SK-N-SH (cell line): ENCODE results near the gene GNAS. TPM values are rescaled to one million over a fixed set of nuclear protein-coding genes. Genes with fewer than 3 reads are reported as not detected.

Experiments
- CTCF ChIA-PET: fragments of 300-600, 350-600 bp; formaldehyde crosslinking; extraction: SDS; loops from one replicate; lab custom pipeline; 2021; lab: Yijun Ruan, JAX
- POLR2A ChIA-PET: fragments of 350-600 bp; sonication (Branson Sonifier 250); formaldehyde crosslinking; extraction: SDS; loops from one replicate; lab custom pipeline; 2020; ENCODE audit warnings: antibody characterized with exemption, inconsistent platforms; lab: Yijun Ruan, JAX
- DNase-seq: peaks from one replicate; pipeline ENCODE4 v3.0.0; 2012
- H2AFZ ChIP-seq: fragments of 200-600 bp; sonication (generic); 2 replicates; pipeline ENCODE4 v1.8.1; 2016; ENCODE audit warnings: antibody characterized with exemption, mild to moderate bottlenecking, low read depth
- H3F3A ChIP-seq: fragments of 200-600 bp; sonication (generic); replicated peaks from 2 replicates; pipeline ENCODE3; 2016; ENCODE audit warnings: antibody characterized with exemption, mild to moderate bottlenecking; ENCODE audit not compliant: insufficient read depth
- H3K27ac ChIP-seq, 2 experiments: fragments of 200-500 bp in 1 of 2; fragments of 200-600 bp in 1 of 2; sonication (Bioruptor generic) in 1 of 2; sonication (generic), shearing (Covaris generic) in 1 of 2; 2 replicates each; pipeline versions ENCODE4 v1.5.1 to v1.6.1; 2014 to 2016; ENCODE audit warnings: low read depth in 2 of 2, inconsistent platforms in 1 of 2, low read length in 1 of 2, mild to moderate bottlenecking in 1 of 2, mixed read lengths in 1 of 2
- H3K27me3 ChIP-seq: fragments of 200-600 bp; sonication (generic), shearing (Covaris generic); 2 replicates; pipeline ENCODE4 v1.6.1; 2016; ENCODE audit warnings: mixed run types; ENCODE audit not compliant: insufficient read depth
- H3K36me3 ChIP-seq, 2 experiments: fragments of 200-500 bp in 1 of 2; fragments of 200-600 bp in 1 of 2; sonication (Bioruptor generic) in 1 of 2; sonication (generic) in 1 of 2; replicated peaks in 1 of 2; 2 replicates each; pipeline versions ENCODE3 to v1.5.1; 2014 to 2016; ENCODE audit warnings: low read length in 1 of 2, mild to moderate bottlenecking in 1 of 2; ENCODE audit not compliant: insufficient read depth in 2 of 2, control insufficient read depth in 1 of 2
- H3K4me1 ChIP-seq, 2 experiments: fragments of 200-500 bp in 1 of 2; fragments of 200-600 bp in 1 of 2; sonication (Bioruptor generic) in 1 of 2; sonication (generic), shearing (Covaris generic) in 1 of 2; 2 replicates each; pipeline versions ENCODE4 v1.5.1 to v1.6.1; 2014 to 2016; ENCODE audit warnings: low read depth in 1 of 2, low read length in 1 of 2, mixed run types in 1 of 2; ENCODE audit not compliant: insufficient read depth in 2 of 2, control insufficient read depth in 1 of 2
- H3K4me2 ChIP-seq: fragments of 200-600 bp; sonication (generic), shearing (Covaris generic); 2 replicates; pipeline ENCODE4 v1.6.1; 2017; ENCODE audit warnings: mixed run types
- H3K4me3 ChIP-seq, 2 experiments: fragments of 200-500 bp in 1 of 2; fragments of 200-600 bp in 1 of 2; sonication (Bioruptor generic) in 1 of 2; sonication (generic), shearing (Covaris generic) in 1 of 2; 2 replicates each; pipeline versions ENCODE4 v1.5.1 to v1.8.1; 2014 to 2016; ENCODE audit warnings: low read depth in 2 of 2, inconsistent platforms in 1 of 2, low read length in 1 of 2, mild to moderate bottlenecking in 1 of 2, mixed read lengths in 1 of 2, moderate library complexity in 1 of 2
- H3K79me2 ChIP-seq: fragments of 200-600 bp; sonication (generic); 2 replicates; pipeline ENCODE4 v1.8.1; 2017; ENCODE audit warnings: mild to moderate bottlenecking; ENCODE audit not compliant: insufficient read depth
- H3K9ac ChIP-seq: fragments of 200-600 bp; sonication (generic); 2 replicates; pipeline ENCODE4 v1.6.1; 2017; ENCODE audit warnings: mixed run types
- H3K9me2 ChIP-seq: fragments of 200-600 bp; sonication (generic); 2 replicates; pipeline ENCODE4 v1.6.1; 2017; ENCODE audit warnings: mixed run types
- H3K9me3 ChIP-seq: fragments of 200-600 bp; sonication (generic); 2 replicates; pipeline ENCODE4 v1.6.1; 2017; ENCODE audit warnings: mixed run types, mild to moderate bottlenecking, moderate library complexity
- H4K20me1 ChIP-seq: fragments of 200-600 bp; sonication (generic); 2 replicates; pipeline ENCODE4 v1.6.1; 2017; ENCODE audit warnings: mild to moderate bottlenecking, mixed run types; ENCODE audit not compliant: insufficient read depth
- ELF1 ChIP-seq: IDR thresholded peaks from 2 replicates; pipeline ENCODE4 v1.4.0; 2012
- EP300 ChIP-seq, 2 experiments: IDR thresholded peaks; 2 replicates each; pipeline versions ENCODE4 v1.4.0 to v1.6.1; 2012; ENCODE audit warnings: borderline replicate concordance in 1 of 2, low read depth in 1 of 2, low read length in 1 of 2
- EZH2phosphoT487 ChIP-seq: fragments of 200-600 bp; sonication (generic); IDR thresholded peaks from 2 replicates; pipeline ENCODE4 v1.6.1; 2017; ENCODE audit warnings: low read depth, mixed run types, mild to moderate bottlenecking, antibody characterized with exemption, moderate library complexity, borderline replicate concordance
- FOSL2 ChIP-seq: IDR thresholded peaks from 2 replicates; pipeline ENCODE4 v1.4.0; 2012; ENCODE audit warnings: low read depth, mild to moderate bottlenecking, moderate library complexity, borderline replicate concordance
- FOXJ3 ChIP-seq: sonication (generic); formaldehyde crosslinking; IDR thresholded peaks from 2 replicates; pipeline ENCODE4 v1.5.1; 2020; ENCODE audit warnings: mild to moderate bottlenecking, missing genetic modification reagents
- GABPA ChIP-seq: IDR thresholded peaks from 2 replicates; pipeline ENCODE4 v1.4.0; 2012; ENCODE audit warnings: low read depth, mild to moderate bottlenecking
- GATA2 ChIP-seq: sonication (generic); formaldehyde crosslinking; IDR thresholded peaks from 2 replicates; pipeline ENCODE4 v1.5.0; 2020; ENCODE audit warnings: mild to moderate bottlenecking, missing genetic modification reagents
- JUND ChIP-seq: IDR thresholded peaks from 2 replicates; pipeline ENCODE4 v1.4.0; 2012
- MEF2A ChIP-seq: IDR thresholded peaks from 2 replicates; pipeline ENCODE4 v1.4.0; 2012; ENCODE audit warnings: low read depth, borderline replicate concordance
- RAD21 ChIP-seq: IDR thresholded peaks from 2 replicates; pipeline ENCODE4 v1.6.1; 2012; ENCODE audit warnings: mild to moderate bottlenecking, low read length
- RFX5 ChIP-seq: IDR thresholded peaks from 2 replicates; pipeline ENCODE4 v1.6.1; 2012; ENCODE audit warnings: mild to moderate bottlenecking, improper control_type of control experiment, low read length
- TEAD4 ChIP-seq: IDR thresholded peaks from 2 replicates; pipeline ENCODE4 v1.4.0; 2012; ENCODE audit warnings: mild to moderate bottlenecking, borderline replicate concordance; ENCODE audit not compliant: insufficient read depth
- WGBS: methylation state at CpG from one replicate; pipeline ENCODE4 v1.1.6; 2017; ENCODE audit warnings: low lambda C conversion rate; 5-methylcytosine and 5-hydroxymethylcytosine counted together
- polyA plus RNA-seq, 3 experiments: library from polyadenylated mRNA; depleted of rRNA; stranded (reverse); fragments of >200 nt; gene quantifications; 2 replicates each; pipeline ENCODE4 v1.2.3, GENCODE V29; 2012
- TF ChIP-seq, protein P1 (sequence below): IDR thresholded peaks from 2 replicates; pipeline ENCODE4 v1.4.0; 2012; ENCODE audit warnings: low read depth
- TF ChIP-seq, protein P2 (sequence below): fragments of 150-350 bp; IDR thresholded peaks from 2 replicates; pipeline ENCODE4 v1.6.1; 2017; ENCODE audit warnings: antibody characterized with exemption, low read length, low read depth, borderline replicate concordance
- TF ChIP-seq, protein P3 (sequence below): fragments of 200-600 bp; sonication (generic); IDR thresholded peaks from 2 replicates; pipeline ENCODE4 v1.6.1; 2017; ENCODE audit warnings: antibody characterized with exemption, mild to moderate bottlenecking, moderate library complexity
- TF ChIP-seq, protein P4 (sequence below): IDR thresholded peaks from 2 replicates; pipeline ENCODE4 v1.4.0; 2012; ENCODE audit warnings: low read depth, borderline replicate concordance

The GNAS gene
- polyA plus RNA-seq, 1 of the 3 experiments (the other 2 are of a cell fraction), result 1,562 TPM

DNA sequence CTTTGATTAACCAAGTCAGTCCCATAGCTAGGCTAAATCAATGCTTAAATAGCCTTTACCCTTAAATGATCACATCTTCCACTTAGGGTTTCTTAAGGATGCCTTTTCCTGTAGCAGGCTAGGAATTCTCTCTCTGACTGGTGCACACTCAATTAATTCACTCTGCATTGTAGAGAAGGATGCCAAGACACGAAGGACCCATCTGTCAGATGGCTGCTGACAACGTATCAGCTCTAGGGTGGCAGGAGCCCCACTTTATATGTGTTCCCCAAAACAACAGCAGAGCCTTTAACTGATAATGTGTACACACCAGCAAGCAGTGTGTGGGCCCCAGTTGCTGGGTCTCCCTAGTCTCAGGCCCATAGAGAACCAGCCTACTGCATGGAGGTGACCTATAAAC is 13.3 kb downstream of the GNAS start (continued):
- TF ChIP-seq GATA2 (CRISPR knock-in tag), result no peak

DNA sequence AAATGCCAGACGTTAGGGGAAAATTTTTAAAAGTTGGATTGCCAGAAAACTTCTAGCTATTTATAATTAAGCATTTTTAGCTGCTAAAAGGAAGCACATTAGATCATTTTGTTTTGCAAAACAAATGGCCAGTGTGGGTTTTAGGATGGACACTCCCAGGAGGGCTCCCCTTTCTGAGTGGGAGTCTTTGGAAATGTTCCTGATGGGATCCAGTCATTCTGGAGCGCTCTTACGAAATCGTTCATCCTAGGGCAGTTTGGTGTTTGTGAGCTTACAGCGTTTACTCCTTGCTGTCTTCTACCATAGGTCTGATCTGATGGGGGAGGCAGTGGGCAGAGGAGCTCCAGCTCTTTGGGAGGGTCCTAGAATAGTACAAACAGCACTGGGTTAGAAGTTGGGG is 14.7 kb downstream of the GNAS start:
- Histone ChIP-seq H3K36me3 (no peaks in the 10 kb centered on the region), H3K27me3 (no peaks in the 10 kb centered on the region), H3K9me3 (no peaks in the 10 kb centered on the region), H3K9me2 (no peaks in the 10 kb centered on the region), H3K4me3 (no peak overlapping the region), H3F3A (no peaks in the 10 kb centered on the region), H3K27ac (no peak overlapping the region), H4K20me1 (no peaks in the 10 kb centered on the region), H3K9ac (no peak overlapping the region), H3K79me2 (no peaks in the 10 kb centered on the region), H3K4me2 (no peak overlapping the region), H3K4me1 (peaks cover 0 to 4% of the 10 kb centered on the region in 2 experiments; a peak in 1 of 4 replicates), H2AFZ (no peak overlapping the region)
- POLR2A ChIA-PET, result no interaction called here
- DNase-seq, result no peak
- CTCF ChIA-PET, result interaction anchor here (0.6 to 7.6 kb wide), 12 partner anchors 10 to 629 kb away, joined by 3 to 66 read pairs (median 4); no protein-coding TSS in a partner anchor
- 72% methylated on average over 5 of the region's 5 CpGs for whole genome bisulfite sequencing
- no peak for TF ChIP-seq ELF1
- TF ChIP-seq TEAD4, result no peak
- no peak for TF ChIP-seq FOSL2

DNA sequence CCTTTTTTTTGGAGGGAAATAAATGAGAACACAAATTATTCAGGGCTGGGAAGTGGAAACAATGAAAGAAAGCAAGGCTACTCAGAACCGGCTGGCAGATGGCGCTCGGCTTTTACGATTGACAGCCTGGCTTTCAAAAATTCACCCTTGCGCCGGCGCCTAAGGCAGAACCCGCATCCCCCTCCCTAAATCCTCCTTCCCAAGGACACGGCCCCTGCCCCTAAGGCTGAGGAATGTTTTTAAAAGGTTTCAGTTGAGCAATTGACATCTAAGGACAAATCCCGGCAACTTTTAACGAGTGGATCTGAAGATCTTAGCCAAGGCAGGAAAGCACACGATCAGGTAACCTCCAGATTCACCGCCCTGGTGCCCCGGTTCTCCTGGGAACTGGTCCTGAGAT is 16.3 kb downstream of the GNAS start:
- Histone ChIP-seq H3K79me2 (no peaks in the 10 kb centered on the region), H3K9ac (no peak overlapping the region), H3K27me3 (no peaks in the 10 kb centered on the region), H3K9me3 (no peaks in the 10 kb centered on the region), H3K27ac (no peak overlapping the region), H3K9me2 (no peaks in the 10 kb centered on the region), H3K4me3 (no peak overlapping the region), H2AFZ (no peak overlapping the region), H3F3A (no peaks in the 10 kb centered on the region), H3K4me1 (peaks cover 0 to 6% of the 10 kb centered on the region in 2 experiments; a peak in 1 of 4 replicates), H3K36me3 (no peaks in the 10 kb centered on the region), H4K20me1 (no peaks in the 10 kb centered on the region), H3K4me2 (no peak overlapping the region)
- ChIA-PET CTCF (interaction anchor here (1.5 to 4.7 kb wide), 7 partner anchors 11 to 586 kb away, joined by 3 to 47 read pairs (median 11); no protein-coding TSS in a partner anchor), POLR2A (no interaction called here)
- no peak for DNase-seq
- whole genome bisulfite sequencing, result 83% methylated on average over 14 of the region's 14 CpGs
- peak; percentile 27; the same call in 1 of the 2 replicates for TF ChIP-seq RAD21
- no peak for TF ChIP-seq GABPA

DNA sequence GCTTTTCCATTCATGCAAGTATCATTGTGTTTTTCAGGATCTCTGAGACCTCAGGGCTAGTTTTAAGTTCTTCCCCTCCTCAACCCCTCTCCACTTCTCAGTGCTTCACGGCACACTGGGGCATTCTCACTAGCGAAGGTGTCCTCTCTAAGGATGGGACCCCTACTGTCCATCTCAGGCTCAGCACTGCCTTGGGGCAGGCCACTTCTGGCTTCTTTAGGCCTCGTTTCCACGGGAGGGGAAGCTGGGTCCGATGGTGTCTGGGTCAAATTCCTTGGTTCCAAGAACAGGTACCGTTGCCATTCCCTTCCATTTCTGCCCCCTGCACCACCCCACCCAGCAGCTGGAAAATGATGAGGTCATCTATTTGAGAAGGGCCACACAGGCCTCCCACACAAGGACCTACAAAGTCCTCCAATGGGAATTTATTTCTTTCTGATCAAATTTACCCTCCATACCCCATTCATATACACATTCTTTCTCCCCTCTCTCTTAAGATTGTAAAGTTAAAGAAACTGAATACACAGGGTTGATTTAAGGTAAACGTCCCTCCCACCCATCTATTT is 17.2 kb downstream of the GNAS start:
- 66% methylated on average over 7 of the region's 7 CpGs for WGBS
- Histone ChIP-seq H3K27me3 (no peaks in the 10 kb centered on the region), H3F3A (no peaks in the 10 kb centered on the region), H2AFZ (no peak overlapping the region), H3K4me1 (peaks cover 0 to 9% of the 10 kb centered on the region in 2 experiments; a peak in 1 of 4 replicates), H3K9me3 (no peaks in the 10 kb centered on the region), H4K20me1 (no peaks in the 10 kb centered on the region), H3K4me3 (peak overlapping the region in 1 of 2 experiments; percentile 19; a peak in 1 of 4 replicates), H3K9me2 (no peaks in the 10 kb centered on the region), H3K79me2 (no peaks in the 10 kb centered on the region), H3K4me2 (no peak overlapping the region), H3K27ac (no peak overlapping the region), H3K36me3 (no peaks in the 10 kb centered on the region), H3K9ac (no peak overlapping the region)
- POLR2A ChIA-PET, result interaction anchor here (0.8 to 1.0 kb wide), 4 partner anchors 22 to 353 kb away, joined by 3 to 5 read pairs (median 4); partner anchors contain the start of genes ATP5F1E and NELFCD
- DNase-seq, result no peak
- CTCF ChIA-PET, result interaction anchor here (0.6 to 4.7 kb wide), 40 partner anchors 8 to 650 kb away, joined by 3 to 47 read pairs (median 4); partner anchors contain the start of gene ATP5F1E
- no peak for TF ChIP-seq MEF2A
- TF ChIP-seq JUND, result no peak
- TF ChIP-seq ELF1, result no peak
- TF ChIP-seq, protein P1, sequence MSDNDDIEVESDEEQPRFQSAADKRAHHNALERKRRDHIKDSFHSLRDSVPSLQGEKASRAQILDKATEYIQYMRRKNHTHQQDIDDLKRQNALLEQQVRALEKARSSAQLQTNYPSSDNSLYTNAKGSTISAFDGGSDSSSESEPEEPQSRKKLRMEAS, result no peak
- TF ChIP-seq EP300 (IDR thresholded peaks at IDR 0.05; ENCODE audit: borderline replicate concordance in 1 of 2, low read depth in 1 of 2, low read length in 1 of 2), result no peak
- TF ChIP-seq, protein P2, sequence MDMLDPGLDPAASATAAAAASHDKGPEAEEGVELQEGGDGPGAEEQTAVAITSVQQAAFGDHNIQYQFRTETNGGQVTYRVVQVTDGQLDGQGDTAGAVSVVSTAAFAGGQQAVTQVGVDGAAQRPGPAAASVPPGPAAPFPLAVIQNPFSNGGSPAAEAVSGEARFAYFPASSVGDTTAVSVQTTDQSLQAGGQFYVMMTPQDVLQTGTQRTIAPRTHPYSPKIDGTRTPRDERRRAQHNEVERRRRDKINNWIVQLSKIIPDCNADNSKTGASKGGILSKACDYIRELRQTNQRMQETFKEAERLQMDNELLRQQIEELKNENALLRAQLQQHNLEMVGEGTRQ, result no peak
- TF ChIP-seq, protein P3, sequence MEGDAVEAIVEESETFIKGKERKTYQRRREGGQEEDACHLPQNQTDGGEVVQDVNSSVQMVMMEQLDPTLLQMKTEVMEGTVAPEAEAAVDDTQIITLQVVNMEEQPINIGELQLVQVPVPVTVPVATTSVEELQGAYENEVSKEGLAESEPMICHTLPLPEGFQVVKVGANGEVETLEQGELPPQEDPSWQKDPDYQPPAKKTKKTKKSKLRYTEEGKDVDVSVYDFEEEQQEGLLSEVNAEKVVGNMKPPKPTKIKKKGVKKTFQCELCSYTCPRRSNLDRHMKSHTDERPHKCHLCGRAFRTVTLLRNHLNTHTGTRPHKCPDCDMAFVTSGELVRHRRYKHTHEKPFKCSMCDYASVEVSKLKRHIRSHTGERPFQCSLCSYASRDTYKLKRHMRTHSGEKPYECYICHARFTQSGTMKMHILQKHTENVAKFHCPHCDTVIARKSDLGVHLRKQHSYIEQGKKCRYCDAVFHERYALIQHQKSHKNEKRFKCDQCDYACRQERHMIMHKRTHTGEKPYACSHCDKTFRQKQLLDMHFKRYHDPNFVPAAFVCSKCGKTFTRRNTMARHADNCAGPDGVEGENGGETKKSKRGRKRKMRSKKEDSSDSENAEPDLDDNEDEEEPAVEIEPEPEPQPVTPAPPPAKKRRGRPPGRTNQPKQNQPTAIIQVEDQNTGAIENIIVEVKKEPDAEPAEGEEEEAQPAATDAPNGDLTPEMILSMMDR, result no peak
- TF ChIP-seq EZH2phosphoT487, result no peak
- TF ChIP-seq RFX5, result no peak
- TF ChIP-seq, protein P4, sequence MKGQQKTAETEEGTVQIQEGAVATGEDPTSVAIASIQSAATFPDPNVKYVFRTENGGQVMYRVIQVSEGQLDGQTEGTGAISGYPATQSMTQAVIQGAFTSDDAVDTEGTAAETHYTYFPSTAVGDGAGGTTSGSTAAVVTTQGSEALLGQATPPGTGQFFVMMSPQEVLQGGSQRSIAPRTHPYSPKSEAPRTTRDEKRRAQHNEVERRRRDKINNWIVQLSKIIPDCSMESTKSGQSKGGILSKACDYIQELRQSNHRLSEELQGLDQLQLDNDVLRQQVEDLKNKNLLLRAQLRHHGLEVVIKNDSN, result no peak
- no peak for TF ChIP-seq FOXJ3 (CRISPR knock-in tag)
